AG08396 (cell line): ENCODE data around the gene CNTN4.

Experiments
- DNase-seq: peaks from one replicate; pipeline ENCODE4 v3.0.0; 2012; ENCODE audit warnings: low spot score, mixed read lengths

CNTN4 gene

DNA sequence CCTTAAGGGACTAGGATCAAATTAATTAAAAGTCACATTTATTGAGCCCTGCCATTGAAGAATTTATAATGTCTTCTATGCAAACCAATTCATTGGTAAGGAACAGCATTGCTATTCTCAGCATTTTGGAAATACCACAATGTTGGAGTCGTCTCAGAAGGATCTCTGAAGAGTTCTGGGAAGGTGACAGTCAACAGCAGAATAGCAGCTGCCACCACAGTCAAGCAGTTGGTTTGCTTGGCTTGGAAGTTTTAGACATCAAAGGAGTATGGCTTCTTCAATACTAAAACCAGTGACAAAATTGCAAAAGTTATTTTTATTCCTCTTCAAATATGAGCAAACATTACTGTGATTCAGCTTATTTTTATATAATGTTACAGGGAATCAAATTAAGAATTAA, 167.9 kb downstream of the CNTN4 start:
- DNase-seq, result no peak

DNA sequence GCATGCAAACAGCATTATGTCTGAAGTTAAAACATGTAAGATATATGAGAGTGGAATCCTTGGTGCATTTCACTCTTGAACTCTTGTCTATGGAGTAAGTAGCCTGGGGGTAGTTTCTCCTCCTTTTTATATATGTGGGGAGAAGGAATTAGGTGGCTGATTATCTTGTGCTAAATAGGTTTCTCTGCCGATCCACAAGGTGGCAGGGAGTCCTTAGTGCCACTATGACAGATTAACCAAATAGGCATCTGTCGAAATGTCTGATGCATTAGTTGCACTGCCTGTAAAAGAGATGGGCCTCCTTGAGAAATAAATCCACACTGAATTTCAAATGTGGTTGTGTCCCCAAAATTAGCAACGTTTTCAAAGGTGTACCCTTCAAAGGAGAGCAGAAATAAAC, 170.1 kb downstream of the CNTN4 start:
- DNase-seq, result no peak

DNA sequence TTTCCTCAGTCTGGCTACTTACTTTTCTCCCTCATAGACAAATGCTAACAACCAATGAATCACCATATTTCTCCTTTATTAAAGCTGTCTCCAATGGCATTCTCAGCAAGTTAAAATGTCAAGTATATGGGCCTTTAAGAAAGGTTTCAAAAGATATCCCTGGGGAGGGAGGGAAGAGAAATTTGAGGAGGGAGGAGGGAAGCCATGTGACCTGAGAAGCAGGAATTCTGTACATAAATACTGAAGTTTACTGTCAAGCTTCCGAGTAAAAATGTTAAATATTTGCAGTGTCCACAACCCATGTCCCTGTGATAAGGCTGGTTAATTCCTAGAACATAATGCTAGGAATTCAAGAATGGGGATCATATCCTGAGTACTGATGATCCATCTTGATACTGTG, 175.9 kb downstream of the CNTN4 start:
- no peak for DNase-seq

DNA sequence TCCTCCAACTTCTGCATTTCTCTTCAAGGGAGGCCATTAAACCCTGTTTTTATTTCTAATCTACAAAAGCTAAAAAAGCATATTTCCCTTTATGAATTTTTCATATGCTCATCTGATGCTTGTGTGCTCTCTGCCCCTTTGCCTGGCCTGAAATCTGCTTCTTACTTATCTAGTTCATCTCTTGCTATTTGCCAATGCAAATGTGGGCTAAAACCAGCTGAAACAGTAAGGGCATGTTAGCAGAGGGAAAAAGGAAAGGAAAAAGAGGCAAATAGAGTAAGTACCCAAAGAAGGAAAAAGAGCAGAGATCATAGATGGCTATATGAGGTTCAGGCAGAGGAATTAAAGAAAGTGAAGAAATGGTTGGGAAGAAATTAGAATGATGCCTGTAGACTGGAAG, 185.2 kb downstream of the CNTN4 start:
- no peak for DNase-seq

DNA sequence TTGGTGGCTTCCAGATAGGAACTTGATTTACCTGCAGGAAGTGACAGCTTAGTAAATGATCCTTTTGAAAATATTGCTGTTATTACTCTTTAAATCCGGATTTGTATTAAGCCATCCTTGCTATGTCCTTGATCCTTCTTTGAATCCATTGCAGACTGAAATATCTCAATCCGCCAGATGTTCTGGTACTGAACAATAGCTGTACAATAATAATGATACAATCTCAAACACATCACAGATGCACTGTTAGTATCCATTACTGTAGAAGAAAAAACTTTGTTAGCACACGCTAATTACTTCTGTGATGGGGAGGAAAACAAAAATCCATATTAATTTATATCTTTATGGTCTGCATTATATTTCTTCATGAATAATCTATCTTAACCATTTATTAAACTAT, 202.3 kb downstream of the CNTN4 start:
- DNase-seq, result no peak

DNA sequence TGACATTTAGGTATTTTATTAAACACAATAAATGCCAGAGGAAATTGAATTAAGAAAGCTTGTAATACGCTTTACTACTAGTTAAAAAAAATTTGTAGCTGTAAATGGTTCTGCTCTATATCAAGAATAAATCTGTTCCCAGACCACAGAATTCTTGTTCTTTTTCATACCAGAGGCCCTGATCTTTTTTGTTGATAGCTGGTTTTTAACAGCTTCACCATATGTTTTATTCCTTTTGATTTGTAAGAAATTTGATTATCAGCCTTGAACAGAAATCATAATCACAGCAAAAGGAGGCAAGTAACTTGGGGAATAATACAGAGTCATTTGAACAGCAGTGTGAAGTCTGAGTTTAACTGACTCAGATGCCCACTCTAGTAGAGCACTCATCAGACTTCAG, 202.7 kb downstream of the CNTN4 start:
- no peak for DNase-seq

DNA sequence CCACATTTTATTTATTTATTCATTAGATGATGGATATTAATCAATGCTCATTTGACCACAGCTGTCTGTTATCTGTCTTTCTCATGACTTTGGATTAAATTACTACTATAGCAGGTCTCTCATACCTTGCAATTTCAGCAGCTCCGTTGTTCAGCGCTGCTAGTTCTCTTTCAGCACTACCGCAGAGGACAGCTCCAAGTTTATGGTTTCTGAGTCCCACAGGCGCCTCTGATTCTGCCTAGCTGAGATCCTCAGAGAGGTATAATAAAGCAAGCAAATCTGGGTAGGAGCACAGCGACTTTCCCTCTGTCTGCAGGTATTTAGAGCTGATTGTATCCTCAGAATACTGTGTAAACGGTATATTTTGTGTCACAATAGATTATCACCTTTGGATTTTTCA, 204.9 kb downstream of the CNTN4 start:
- DNase-seq, result peak; percentile 2

DNA sequence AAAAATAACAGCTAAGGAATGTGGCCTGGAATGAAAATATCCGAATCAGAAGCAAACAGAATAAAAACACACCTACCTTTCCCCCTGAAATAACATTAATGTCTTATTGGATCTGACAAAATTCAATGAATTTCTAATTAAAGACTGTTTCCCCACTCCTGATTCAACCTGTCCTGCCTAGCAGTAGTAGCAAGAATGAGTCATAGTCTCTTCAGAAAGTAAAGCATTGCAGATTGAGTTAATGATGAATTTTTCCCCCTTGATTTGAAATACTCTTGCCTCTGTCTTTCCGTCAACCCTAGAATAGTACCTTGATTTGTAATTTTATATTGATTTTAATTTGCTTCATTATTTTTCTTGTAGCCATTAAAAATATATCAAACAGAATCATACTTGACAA, 212.4 kb downstream of the CNTN4 start:
- no peak for DNase-seq

DNA sequence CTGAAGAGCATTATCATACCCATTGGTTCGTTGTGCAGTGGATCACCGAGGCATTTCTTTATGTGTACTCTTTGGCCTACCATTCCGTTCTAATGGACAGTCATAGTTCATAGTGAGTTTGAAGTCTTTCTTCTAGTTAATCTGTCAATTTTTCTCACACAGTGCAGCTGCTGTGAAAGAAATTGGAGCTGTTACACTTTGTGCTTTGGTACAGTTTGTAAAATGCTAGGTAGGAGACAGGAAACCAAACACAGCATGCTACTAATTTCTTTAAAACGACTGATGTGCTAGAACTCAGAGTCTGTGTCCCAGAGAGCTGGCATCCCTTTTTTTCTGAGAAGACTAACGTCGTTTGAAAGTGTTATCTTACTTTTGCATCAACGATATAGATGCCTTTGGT, 218.9 kb downstream of the CNTN4 start:
- DNase-seq, result no peak

DNA sequence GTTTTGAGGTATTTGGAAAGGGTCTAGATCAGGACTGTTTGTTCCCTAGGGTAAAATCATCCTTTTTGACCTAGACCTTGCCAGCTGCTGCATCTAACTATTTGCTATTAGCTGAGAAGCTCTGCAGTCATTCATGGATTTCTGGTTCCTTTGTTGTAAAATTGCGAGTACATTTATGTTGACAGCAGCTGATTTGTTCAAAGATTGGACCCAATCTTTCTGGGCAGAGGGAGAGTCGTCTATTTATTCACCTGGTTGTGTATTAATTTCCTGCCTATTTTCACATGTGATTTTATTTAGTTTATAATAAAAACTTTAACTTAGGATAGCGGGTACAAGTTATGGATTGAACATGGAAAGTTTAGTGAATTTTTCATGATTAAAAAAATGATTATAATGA, 236.3 kb downstream of the CNTN4 start:
- no peak for DNase-seq

DNA sequence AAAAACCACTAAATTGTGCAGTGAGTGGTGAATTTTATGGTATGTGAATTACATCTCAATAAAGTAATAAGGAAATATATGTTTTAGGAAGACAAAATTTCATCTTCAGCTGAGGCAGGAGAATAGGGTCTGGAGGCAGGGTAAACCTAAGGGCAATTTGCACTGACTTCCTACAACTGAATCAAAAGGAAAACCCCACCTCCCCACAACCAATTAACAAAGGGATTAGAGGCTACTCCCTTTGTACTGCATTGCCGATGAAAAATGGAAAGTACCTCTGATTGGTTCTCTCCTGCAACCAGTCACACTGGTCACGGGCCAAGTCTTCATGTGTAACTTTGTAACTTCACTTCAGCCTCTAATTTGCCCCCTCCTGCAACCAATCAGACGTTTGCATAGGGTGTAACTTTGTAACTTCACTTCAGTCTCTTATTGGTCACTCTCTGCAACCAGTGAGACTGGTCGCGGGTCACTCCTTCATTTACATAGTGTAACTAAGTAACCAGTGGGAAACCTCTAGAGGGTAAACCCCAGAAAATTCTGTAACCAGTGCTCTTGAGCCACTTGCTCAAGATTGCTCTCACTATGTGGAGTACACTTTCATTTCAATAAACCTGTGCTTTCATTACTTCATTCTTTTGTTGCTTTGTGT, 244.5 kb downstream of the CNTN4 start:
- DNase-seq, result no peak

DNA sequence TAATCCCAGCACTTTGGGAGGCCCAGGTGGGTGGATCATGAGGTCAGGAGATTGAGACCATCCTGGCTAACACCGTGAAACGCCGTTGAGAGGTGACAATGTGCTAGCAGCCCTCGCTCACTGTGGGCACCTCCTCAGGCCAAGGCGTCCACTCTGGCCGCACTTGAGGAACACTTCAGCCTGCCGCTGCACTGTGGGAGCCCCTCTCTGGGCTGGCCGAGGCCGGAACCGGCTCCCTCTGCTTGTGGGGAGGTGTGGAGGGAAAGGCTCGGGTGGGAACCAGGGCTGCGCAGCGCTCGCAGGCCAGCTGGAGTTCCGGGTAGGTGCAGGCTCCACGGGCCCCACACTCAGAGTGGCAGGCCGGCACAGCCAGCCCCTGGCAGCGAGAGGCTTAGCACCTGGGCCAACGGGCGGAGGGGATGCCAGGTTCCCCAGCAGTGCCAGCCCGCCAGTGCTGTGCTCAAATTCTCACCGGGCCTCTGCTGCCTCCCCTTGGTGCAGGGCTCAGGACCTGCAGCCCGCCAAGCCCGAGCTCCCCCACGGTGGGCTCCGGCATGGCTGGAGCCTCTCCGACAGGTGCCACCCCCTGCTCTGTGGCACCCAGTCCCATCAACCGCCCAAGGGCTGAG, 253.6 kb downstream of the CNTN4 start:
- DNase-seq, result no peak

DNA sequence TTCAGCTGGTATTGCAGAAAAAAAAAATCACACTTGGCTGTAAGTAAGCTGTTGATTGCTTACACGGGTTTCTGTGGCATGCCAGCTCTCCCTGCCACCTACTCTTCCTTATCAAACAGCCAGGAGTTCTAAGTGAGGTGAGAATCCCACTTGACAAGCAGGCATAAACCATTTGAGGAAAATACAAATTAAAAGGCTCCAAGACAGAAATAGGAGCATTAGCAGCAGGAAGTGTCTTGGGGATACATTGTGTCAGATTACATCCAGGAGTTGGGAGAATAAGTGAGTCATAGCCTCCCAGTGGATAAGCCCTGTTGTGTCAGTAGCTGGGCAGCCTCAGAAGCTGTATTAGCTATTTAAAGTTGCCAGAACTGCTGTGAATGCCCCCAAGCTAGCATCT, 256.0 kb downstream of the CNTN4 start:
- DNase-seq, result no peak

DNA sequence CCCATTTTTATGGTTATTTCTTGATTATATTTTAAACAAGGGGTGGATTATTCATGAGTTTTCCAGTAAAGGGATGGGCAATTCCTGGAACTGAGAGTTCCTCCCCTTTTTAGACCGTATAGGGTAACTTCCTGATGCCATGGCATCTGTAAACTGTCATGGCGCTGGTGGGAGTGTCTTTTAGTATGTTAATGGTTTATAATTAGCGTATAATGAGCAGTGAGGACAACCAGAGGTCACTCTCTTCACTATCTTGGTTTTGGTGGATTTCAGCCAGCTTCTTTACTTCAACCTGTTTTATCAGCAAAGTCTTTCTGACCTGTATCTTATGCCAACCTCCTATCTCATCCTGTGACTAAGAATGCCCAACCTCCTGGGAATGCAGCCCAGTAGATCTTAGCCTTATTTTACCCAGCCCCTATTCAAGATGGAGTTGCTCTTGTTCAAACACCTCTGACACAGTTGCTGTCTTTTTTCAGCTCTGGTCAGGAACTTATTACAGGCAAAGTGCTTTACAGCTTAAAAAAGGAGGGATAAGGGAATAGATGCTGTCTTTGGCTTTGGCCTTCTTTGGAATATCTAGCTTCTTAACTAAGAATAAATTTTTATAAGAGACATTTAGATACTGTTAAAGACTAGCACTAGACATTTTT, 257.8 kb downstream of the CNTN4 start:
- DNase-seq, result no peak

DNA sequence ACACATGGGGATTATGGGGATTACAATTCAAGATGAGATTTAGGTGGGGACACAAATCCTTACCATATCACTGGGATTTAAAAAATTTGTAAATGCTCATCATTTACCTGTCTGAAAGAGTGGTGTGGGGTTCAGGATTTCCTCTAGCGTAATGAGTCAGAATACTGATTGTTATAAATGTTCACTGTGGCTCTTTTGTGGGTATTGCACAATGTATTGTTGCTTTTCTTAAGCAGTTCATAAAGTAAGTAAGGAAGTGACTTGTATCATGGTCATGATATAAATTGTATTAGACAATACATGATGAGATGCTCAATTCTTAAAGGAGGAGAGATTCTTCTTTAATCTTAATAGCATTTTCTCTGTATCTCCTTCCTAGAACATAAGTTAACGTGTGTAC, 262.1 kb downstream of the CNTN4 start:
- DNase-seq, result no peak

DNA sequence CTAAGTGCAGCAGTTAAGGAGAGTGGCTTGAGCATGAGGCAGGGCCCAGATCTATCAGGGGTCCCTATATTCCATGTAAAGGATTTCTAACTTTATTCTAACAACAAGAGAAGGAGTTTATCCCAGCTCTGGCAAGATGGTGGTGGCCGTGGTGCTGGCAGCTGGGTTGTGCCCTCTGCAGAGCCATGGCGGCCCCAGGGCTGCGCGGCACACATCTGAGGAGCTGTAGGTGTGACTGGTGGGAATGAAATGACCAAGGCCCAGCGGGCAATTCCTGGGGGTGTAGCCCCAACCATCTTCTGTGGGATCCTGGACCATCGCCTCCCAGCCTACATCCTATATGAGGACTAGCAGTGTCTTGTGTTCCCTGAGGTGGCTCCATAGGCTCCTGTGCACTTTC, 263.5 kb downstream of the CNTN4 start:
- DNase-seq, result no peak

DNA sequence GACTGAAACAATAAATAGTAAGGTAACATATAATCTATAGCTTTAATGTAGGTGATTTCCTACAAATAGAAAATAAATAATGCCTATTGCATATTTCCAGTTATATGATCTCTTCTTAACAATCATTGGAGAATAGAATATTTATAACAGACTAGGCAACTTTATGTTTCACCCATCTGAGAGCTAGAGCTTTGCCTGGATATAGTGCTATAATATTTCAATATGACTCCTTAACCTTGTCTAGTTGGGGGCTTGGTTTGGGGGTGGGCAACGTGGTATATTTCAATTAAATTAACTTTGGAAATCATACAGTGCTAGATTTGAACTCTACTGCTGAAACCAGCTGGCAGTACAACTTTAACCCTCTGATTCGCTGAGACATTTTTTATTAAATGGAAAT, 265.2 kb downstream of the CNTN4 start:
- no peak for DNase-seq

DNA sequence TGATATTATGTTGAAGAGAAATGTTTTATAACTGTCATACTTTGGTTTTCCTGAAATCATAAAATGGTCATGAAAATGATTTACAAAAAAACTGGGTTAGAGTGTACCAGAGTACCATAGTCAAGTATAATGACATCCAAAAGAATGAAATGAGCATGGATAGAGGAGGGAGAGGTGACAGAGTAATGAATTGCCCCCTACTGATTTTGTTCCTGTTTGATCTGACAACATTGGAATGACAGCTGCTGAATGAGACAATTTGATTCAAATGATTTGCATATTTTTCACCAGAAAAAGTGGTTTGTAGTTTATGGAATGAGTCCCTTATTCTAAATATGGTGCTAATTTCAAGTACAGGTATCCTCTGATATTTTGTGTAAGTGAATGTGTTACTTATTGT, 271.7 kb downstream of the CNTN4 start:
- DNase-seq, result no peak

DNA sequence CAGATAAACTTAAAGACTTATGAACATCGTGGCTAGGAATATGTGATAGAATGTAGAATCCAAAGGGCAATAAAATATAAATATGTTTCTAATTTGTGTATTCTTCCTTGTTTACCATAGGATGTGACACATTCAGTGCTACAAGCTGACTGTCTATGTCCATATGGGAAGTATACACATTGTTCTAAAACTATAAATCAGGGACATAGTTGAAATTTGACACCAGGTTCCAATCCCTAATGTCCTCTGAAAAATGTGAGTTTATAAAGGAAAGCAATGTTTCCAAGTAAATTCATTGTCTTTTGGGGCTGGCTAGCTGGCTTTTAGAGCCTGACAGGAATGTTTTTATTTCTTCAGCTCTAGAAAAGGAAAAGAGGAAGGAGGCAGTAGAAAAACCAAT, 273.6 kb downstream of the CNTN4 start:
- no peak for DNase-seq

DNA sequence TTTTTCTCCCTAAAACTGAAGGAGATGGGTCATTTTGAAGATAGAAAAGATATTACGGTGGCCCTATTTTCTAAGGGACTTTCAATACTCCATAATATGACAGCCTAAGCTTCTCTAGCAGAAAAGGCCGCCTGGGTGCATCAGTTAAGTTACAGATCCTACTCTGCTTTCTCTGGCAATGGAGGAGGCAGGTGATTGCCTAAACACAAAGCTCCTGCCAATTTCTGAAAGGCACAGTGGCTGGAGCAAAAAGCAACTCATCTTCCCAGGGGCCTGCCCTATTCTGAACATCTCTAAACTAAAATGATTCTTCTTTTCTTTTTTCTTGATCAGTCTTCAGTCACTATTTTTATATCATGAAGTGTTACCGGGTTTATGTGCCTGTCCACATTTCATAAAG, 276.7 kb downstream of the CNTN4 start:
- no peak for DNase-seq

DNA sequence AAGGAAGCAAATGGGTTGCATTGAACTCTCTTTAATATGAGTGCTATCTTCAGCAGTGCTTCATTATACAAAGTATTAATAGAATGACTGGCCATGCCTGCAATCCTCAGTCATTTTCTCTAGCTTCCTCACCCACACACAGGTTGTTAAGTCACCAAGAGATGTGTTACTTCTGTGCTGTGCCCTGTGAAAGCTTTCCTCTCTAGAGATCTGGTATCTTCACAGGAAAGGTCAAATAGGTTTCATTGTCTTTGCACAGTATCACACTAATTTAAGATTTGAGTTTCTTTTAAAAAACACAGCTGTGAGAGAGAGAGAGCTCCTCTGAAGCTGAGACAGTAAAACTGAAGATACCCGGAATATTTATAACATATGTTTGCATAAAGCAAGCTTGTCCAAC, 278.6 kb downstream of the CNTN4 start:
- no peak for DNase-seq

DNA sequence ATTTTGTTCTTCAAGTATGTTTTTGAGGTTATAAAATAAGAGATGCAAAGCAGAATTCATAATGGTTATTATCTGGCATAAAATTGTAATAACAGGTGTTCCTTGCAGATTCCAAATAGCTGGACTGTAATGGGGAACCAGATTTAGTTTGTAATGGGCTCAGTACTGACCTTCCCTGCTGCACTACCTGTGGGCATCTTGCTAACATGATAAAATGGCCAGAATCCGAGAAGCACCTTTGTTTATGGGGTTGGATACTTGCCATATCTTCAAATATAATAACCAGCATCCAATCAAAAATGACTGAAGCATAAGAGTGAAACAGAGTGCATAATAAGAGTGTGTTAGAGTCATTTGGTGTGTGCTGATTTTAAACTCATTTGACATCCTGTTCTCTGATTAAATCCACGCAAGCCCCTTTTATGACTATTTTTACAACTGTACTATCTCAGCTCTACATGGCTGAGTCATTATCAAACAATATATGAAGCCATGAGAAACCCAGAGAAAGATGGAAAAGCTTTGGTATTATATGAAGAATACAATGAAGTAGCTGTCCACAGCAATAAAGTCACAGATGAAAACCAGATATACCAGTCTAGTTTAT, 292.4 kb downstream of the CNTN4 start:
- no peak for DNase-seq

DNA sequence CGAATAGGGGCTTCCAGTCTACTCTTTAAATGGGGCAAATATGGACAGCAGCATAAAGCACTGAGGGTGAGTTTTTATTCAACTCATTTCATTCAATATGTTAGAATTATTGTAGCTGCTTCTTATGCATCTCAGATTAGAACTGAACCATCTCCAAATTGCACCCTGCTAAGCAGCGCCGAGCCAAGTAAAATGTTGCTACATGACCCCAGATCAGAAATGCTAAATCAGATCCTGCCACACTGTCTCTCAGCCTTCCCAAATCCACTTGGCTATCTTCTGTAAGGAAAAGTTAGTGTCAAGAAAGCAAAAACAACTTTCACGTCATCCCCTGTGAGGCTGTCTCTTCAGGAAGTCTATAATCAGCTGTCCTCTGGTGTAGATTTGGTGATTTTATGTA, 293.2 kb downstream of the CNTN4 start:
- DNase-seq, result no peak
